HepG2 (cell line): ENCODE measurements around the gene CAPN14. TPM values are rescaled to one million over a fixed set of nuclear protein-coding genes. Genes with fewer than 3 reads are reported as not detected.

Experiments
- ATAC-seq: fragments of 200-7000 bp; cut with Tn5 transposase; 3 replicates; pipeline ENCODE4 v1.9.1; 2020; ENCODE audit warnings: mild to moderate bottlenecking, moderate library complexity
- BruUV-seq: library from RNA; stranded (reverse); fragments of 400-500 nt; replicated peaks from 2 replicates; lab custom pipeline; 2021; lab: Mats Ljungman, UMichigan
- CTCF ChIA-PET: fragments of 300-600 bp; formaldehyde crosslinking; extraction: SDS; loops from one replicate; lab custom pipeline; 2021; ENCODE audit warnings: low total read pairs, inconsistent platforms, low intra/inter-chr PET ratio; lab: Yijun Ruan, JAX
- POLR2A ChIA-PET: fragments of 350-600 bp; sonication (Branson Sonifier 250); formaldehyde crosslinking; loops from one replicate; lab custom pipeline; 2020; ENCODE audit warnings: antibody characterized with exemption, inconsistent platforms; lab: Yijun Ruan, JAX
- DNase-seq: peaks from one replicate; pipeline ENCODE4 v3.0.0-alpha.2; 2015; ENCODE audit warnings: low spot score
- FAIRE-seq: peaks from 3 replicates; lab custom pipeline; 2011; peaks lifted over from hg19 to GRCh38; lab: Jason Lieb, UNC
- H2AFZ ChIP-seq: one replicate; pipeline ENCODE4 v1.6.1; 2011; ENCODE audit warnings: low read length, inconsistent platforms
- H3K27ac ChIP-seq: fragments of 300-600 bp; 3 replicates; pipeline ENCODE4 v1.8.0; 2011; ENCODE audit warnings: mixed run types, mild to moderate bottlenecking, mixed read lengths, low read length, inconsistent platforms; ENCODE audit not compliant: insufficient read depth; ENCODE audit errors: extremely low read length
- H3K27me3 ChIP-seq, 2 experiments: fragments of 200-600 bp in 1 of 2; 2 replicates in 1 of 2; 3 replicates in 1 of 2; pipeline versions ENCODE4 v1.6.0 to v1.8.0; 2011; ENCODE audit warnings: low read length in 2 of 2, mild to moderate bottlenecking in 2 of 2, moderate library complexity in 2 of 2, inconsistent platforms in 1 of 2; ENCODE audit not compliant: insufficient read depth in 2 of 2, control insufficient read depth in 1 of 2
- H3K36me3 ChIP-seq, 2 experiments: fragments of 200-600 bp in 1 of 2; replicated peaks in 1 of 2; 2 replicates in 1 of 2; 3 replicates in 1 of 2; pipeline versions ENCODE4 v1.5.1 to v1.8.0; 2011; ENCODE audit warnings: low read length in 2 of 2, inconsistent platforms in 1 of 2; ENCODE audit not compliant: insufficient read depth in 2 of 2, control insufficient read depth in 1 of 2
- H3K4me1 ChIP-seq: 2 replicates; pipeline ENCODE4 v1.5.1; 2012; ENCODE audit warnings: low read length, inconsistent platforms; ENCODE audit not compliant: insufficient read depth
- H3K4me2 ChIP-seq: 2 replicates; pipeline ENCODE4 v1.6.0; 2011; ENCODE audit warnings: low read depth, low read length, inconsistent platforms
- H3K4me3 ChIP-seq, 3 experiments: fragments of 200-600 bp in 1 of 3; sonication (generic), shearing (Covaris generic) in 1 of 3; replicated peaks in 1 of 3; 2 replicates each; pipeline ENCODE4 v1.5.1; 2011 to 2016; ENCODE audit warnings: low read length in 3 of 3, inconsistent platforms in 2 of 3, low read depth in 2 of 3, mild to moderate bottlenecking in 2 of 3, control low read depth in 1 of 3, mixed read lengths in 1 of 3; ENCODE audit not compliant: insufficient read depth in 1 of 3
- H3K79me2 ChIP-seq: one replicate; pipeline ENCODE4 v1.6.1; 2011; ENCODE audit warnings: low read length, inconsistent platforms; ENCODE audit not compliant: insufficient read depth
- H3K9ac ChIP-seq: 2 replicates; pipeline ENCODE4 v1.6.0; 2011; ENCODE audit warnings: mild to moderate bottlenecking, low read depth, low read length, inconsistent platforms; ENCODE audit not compliant: insufficient read depth
- H3K9me3 ChIP-seq: 2 replicates; pipeline ENCODE4 v1.5.1; 2012; ENCODE audit warnings: mild to moderate bottlenecking, low read length
- H4K20me1 ChIP-seq: 2 replicates; pipeline ENCODE4 v1.6.0; 2011; ENCODE audit warnings: inconsistent platforms, mild to moderate bottlenecking, low read length, moderate library complexity; ENCODE audit not compliant: insufficient read depth
- AHR ChIP-seq: IDR thresholded peaks from 2 replicates; pipeline ENCODE4 v1.6.1; 2018; ENCODE audit warnings: missing genetic modification reagents, missing compliant biosample characterization
- CBX2 ChIP-seq, 2 experiments: fragments of 200-600 bp in 1 of 2; sonication (generic); formaldehyde crosslinking in 1 of 2; IDR thresholded peaks; 2 replicates each; pipeline versions ENCODE4 v1.7.0 to v1.8.1; 2018 to 2022; ENCODE audit warnings: low read depth in 2 of 2, low read length in 1 of 2, mild to moderate bottlenecking in 1 of 2, missing genetic modification reagents in 1 of 2
- ZNF703 ChIP-seq: sonication (generic); formaldehyde crosslinking; IDR thresholded peaks from 2 replicates; pipeline ENCODE4 v1.5.1; 2020; ENCODE audit warnings: missing genetic modification reagents, mild to moderate bottlenecking, moderate library complexity, borderline replicate concordance
- WGBS: methylation state at CpG from one replicate; pipeline ENCODE4 v1.1.6; 2017; ENCODE audit warnings: low lambda C conversion rate; 5-methylcytosine and 5-hydroxymethylcytosine counted together
- in situ Hi-C: cut with HindIII; loops from 2 replicates; pipeline ENCODE4 v1.10.0; 2017; ENCODE audit warnings: low pct_unique_long_range_greater_than_20kb; ENCODE audit not compliant: extremely low pct_ligation_motif_present
- intact Hi-C: fragments of 100-400 bp; cut with micrococcal nuclease; formaldehyde crosslinking; loops from one replicate; pipeline ENCODE4 v1.10.0; 2022; ENCODE audit not compliant: unreplicated experiment
- polyA plus RNA-seq, 8 experiments: library from polyadenylated mRNA; depleted of rRNA in 3 of 8; stranded (reverse) in 7 of 8; unstranded in 1 of 8; fragments of >200 nt; fragmentation: Illumina TruSeq in 4 of 8; extraction: Trizol in 4 of 8; gene quantifications; 2 replicates each; pipeline versions ENCODE4 v1.2.1 to v1.2.3, GENCODE V29; 2011 to 2016; ENCODE audit warnings: low read depth in 4 of 8, missing spikeins in 1 of 8, mixed read lengths in 1 of 8; ENCODE audit not compliant: insufficient read depth in 1 of 8
- total RNA-seq, 5 experiments: library from RNA; depleted of rRNA; stranded (reverse); fragments of >200 nt; fragmentation: Illumina TruSeq; extraction: Trizol; gene quantifications; 2 replicates each; pipeline ENCODE4 v1.2.3, GENCODE V29; 2016; ENCODE audit warnings: low read depth in 1 of 5
- TF ChIP-seq, protein P1 (sequence below): sonication (generic); formaldehyde crosslinking; IDR thresholded peaks from 2 replicates; pipeline ENCODE4 v1.5.1; 2020; ENCODE audit warnings: missing genetic modification reagents, mild to moderate bottlenecking, borderline replicate concordance
- TF ChIP-seq, protein P2 (sequence below): sonication (generic); formaldehyde crosslinking; IDR thresholded peaks from 2 replicates; pipeline ENCODE4 v1.5.0; 2020; ENCODE audit warnings: missing genetic modification reagents
- TF ChIP-seq, protein P3 (sequence below): IDR thresholded peaks from 2 replicates; pipeline ENCODE4 v1.6.1; 2016
- TF ChIP-seq, protein P4 (sequence below): sonication (generic); formaldehyde crosslinking; IDR thresholded peaks from 2 replicates; pipeline ENCODE4 v1.9.0; 2021; ENCODE audit warnings: missing genetic modification reagents, borderline replicate concordance
- TF ChIP-seq, protein P5 (sequence below): sonication (generic); formaldehyde crosslinking; IDR thresholded peaks from 2 replicates; pipeline ENCODE4 v1.5.1; 2020; ENCODE audit warnings: mild to moderate bottlenecking, missing genetic modification reagents, moderate library complexity

Gene CAPN14
- total and polyA plus RNA-seq, 2 of the 13 experiments (the other 11 are each of a cell fraction or from before 2014, with no cell fraction given): not detected

DNA sequence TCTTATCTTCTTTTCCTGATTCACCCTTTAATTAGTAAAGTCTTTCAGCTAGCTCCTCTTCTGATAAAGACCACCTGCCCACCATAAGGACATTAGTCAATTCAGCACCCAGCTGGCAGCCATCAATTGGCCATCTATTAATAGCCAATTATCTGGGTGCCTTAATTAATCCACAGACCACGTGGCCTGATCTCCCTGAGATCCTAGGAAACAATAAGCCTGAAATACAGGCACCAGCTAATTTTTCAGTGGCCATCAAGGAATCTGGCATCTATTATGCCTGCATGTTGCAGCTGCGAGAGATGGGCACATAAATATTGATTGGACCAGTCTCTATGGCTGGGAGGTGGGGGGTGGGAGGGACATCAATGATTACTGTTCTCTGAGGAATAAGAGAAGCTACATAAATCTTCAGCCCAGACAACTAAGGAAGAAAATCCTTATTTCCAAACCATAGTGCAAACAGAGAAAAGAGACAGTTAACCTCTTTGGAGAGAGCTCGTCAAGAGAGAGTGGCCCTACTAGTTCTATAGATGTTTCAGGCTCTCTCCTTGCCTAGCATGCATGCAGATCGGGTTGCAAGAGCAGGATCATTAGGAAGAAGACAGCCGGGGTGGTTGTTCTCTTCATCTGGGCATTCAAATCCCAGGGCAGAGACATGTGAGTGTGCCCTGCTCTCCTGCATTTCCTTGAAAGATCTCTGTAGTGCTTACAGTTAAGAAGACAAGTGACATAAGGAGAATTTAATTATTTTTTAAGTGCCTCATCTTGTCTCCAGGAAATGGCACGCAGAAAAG lies 87.7 kb downstream of the CAPN14 start:
- ChIA-PET POLR2A (no interaction called here), CTCF (no interaction called here)
- TF ChIP-seq, protein P1, sequence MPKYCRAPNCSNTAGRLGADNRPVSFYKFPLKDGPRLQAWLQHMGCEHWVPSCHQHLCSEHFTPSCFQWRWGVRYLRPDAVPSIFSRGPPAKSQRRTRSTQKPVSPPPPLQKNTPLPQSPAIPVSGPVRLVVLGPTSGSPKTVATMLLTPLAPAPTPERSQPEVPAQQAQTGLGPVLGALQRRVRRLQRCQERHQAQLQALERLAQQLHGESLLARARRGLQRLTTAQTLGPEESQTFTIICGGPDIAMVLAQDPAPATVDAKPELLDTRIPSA (CRISPR knock-in tag): no peak
- H4K20me1 ChIP-seq: no peaks in the 10 kb centered on the region
- H3K4me1 ChIP-seq: no peaks in the 10 kb centered on the region
- no peaks in the 10 kb centered on the region for H3K9me3 ChIP-seq
- H3K27ac ChIP-seq: no peak overlapping the region
- BruUV-seq: no TSS peak
- no peak overlapping the region for H2AFZ ChIP-seq
- no peak for FAIRE-seq
- peaks cover 0 to 32% of the 10 kb centered on the region in 2 experiments; a peak in 4 of 5 replicates for H3K27me3 ChIP-seq
- no peaks in the 10 kb centered on the region for H3K36me3 ChIP-seq
- intact Hi-C loops: no loop called here
- 3% methylated on average over 6 of the region's 6 CpGs for WGBS
- DNase-seq: no peak
- in situ Hi-C loops: no loop called here
- no peak overlapping the region for H3K4me3 ChIP-seq
- no peaks in the 10 kb centered on the region for H3K79me2 ChIP-seq
- H3K4me2 ChIP-seq: no peak overlapping the region
- H3K9ac ChIP-seq: no peak overlapping the region
- no peak for ATAC-seq

DNA sequence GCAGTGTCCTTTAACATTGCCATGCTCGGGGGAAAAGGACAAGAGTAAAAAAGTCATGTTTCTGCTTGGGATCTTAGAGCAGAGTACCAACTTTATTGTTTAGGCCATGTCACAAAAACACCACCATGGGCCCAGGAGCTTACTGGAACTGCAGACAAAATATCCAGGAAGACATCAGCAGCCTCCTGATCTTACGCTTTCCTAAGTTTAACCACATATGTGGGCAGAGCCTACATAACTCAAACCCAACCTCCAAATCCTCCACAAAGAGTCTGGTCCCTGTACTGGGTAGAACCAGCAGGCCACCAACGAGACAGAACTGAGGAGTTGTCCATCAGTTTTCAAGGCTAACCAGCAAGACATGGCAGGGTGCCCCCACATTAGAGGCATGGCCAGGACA lies 89.4 kb downstream of the CAPN14 start:
- 4% methylated on average over 3 of the region's 3 CpGs for WGBS
- H2AFZ ChIP-seq: no peak overlapping the region
- no peaks in the 10 kb centered on the region for H3K9me3 ChIP-seq
- no TSS peak for BruUV-seq
- no peaks in the 10 kb centered on the region for H3K79me2 ChIP-seq
- H3K4me1 ChIP-seq: no peaks in the 10 kb centered on the region
- no peak overlapping the region for H3K4me3 ChIP-seq
- CTCF ChIA-PET: no interaction called here
- FAIRE-seq: no peak
- H4K20me1 ChIP-seq: no peaks in the 10 kb centered on the region
- no peak overlapping the region for H3K9ac ChIP-seq
- ATAC-seq: no peak
- no peak overlapping the region for H3K27ac ChIP-seq
- H3K27me3 ChIP-seq: peaks cover 0 to 25% of the 10 kb centered on the region in 2 experiments; a peak in 3 of 5 replicates
- in situ Hi-C loops (no loop called here), intact Hi-C loops (no loop called here)
- POLR2A ChIA-PET: no interaction called here
- no peak overlapping the region for H3K4me2 ChIP-seq
- no peaks in the 10 kb centered on the region for H3K36me3 ChIP-seq
- no peak for DNase-seq
- TF ChIP-seq, protein P2, sequence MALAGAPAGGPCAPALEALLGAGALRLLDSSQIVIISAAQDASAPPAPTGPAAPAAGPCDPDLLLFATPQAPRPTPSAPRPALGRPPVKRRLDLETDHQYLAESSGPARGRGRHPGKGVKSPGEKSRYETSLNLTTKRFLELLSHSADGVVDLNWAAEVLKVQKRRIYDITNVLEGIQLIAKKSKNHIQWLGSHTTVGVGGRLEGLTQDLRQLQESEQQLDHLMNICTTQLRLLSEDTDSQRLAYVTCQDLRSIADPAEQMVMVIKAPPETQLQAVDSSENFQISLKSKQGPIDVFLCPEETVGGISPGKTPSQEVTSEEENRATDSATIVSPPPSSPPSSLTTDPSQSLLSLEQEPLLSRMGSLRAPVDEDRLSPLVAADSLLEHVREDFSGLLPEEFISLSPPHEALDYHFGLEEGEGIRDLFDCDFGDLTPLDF (CRISPR knock-in tag): no peak
- TF ChIP-seq, protein P3, sequence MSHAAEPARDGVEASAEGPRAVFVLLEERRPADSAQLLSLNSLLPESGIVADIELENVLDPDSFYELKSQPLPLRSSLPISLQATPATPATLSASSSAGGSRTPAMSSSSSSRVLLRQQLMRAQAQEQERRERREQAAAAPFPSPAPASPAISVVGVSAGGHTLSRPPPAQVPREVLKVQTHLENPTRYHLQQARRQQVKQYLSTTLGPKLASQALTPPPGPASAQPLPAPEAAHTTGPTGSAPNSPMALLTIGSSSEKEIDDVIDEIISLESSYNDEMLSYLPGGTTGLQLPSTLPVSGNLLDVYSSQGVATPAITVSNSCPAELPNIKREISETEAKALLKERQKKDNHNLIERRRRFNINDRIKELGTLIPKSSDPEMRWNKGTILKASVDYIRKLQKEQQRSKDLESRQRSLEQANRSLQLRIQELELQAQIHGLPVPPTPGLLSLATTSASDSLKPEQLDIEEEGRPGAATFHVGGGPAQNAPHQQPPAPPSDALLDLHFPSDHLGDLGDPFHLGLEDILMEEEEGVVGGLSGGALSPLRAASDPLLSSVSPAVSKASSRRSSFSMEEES (CRISPR knock-in tag): no peak
- TF ChIP-seq AHR (CRISPR knock-in tag) (no peak), CBX2 (IDR thresholded peaks at IDR 0.05; ENCODE audit: low read depth, low read length) (no peak), CBX2 (CRISPR knock-in tag; IDR thresholded peaks at IDR 0.05; ENCODE audit: low read depth) (no peak), ZNF703 (CRISPR knock-in tag) (no peak)
- TF ChIP-seq, protein P4, sequence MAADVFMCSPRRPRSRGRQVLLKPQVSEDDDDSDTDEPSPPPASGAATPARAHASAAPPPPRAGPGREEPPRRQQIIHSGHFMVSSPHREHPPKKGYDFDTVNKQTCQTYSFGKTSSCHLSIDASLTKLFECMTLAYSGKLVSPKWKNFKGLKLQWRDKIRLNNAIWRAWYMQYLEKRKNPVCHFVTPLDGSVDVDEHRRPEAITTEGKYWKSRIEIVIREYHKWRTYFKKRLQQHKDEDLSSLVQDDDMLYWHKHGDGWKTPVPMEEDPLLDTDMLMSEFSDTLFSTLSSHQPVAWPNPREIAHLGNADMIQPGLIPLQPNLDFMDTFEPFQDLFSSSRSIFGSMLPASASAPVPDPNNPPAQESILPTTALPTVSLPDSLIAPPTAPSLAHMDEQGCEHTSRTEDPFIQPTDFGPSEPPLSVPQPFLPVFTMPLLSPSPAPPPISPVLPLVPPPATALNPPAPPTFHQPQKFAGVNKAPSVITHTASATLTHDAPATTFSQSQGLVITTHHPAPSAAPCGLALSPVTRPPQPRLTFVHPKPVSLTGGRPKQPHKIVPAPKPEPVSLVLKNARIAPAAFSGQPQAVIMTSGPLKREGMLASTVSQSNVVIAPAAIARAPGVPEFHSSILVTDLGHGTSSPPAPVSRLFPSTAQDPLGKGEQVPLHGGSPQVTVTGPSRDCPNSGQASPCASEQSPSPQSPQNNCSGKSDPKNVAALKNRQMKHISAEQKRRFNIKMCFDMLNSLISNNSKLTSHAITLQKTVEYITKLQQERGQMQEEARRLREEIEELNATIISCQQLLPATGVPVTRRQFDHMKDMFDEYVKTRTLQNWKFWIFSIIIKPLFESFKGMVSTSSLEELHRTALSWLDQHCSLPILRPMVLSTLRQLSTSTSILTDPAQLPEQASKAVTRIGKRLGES (CRISPR knock-in tag): no peak
- TF ChIP-seq, protein P5, sequence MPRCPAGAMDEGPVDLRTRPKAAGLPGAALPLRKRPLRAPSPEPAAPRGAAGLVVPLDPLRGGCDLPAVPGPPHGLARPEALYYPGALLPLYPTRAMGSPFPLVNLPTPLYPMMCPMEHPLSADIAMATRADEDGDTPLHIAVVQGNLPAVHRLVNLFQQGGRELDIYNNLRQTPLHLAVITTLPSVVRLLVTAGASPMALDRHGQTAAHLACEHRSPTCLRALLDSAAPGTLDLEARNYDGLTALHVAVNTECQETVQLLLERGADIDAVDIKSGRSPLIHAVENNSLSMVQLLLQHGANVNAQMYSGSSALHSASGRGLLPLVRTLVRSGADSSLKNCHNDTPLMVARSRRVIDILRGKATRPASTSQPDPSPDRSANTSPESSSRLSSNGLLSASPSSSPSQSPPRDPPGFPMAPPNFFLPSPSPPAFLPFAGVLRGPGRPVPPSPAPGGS (CRISPR knock-in tag): no peak
